Activated CD8-positive, alpha-beta memory T cell treated with anti-CD3 and anti-CD28 coated beads, Interleukin-2, amount 10 ng/mL, durations not matched to agents 7 days and 5 days (primary cell): Measurements from ENCODE around the gene MACROH2A1. TPM values are rescaled to one million over a fixed set of nuclear protein-coding genes. Genes with fewer than 3 reads are reported as not detected.
"Not testable (repeated sequence)": the region's sequence is repeated elsewhere in the genome, so short reads cannot be mapped to it uniquely, and the experiment has no call there.

Experiments used
- ATAC-seq: fragments of 150-1000 bp; cut with Tn5 transposase; one replicate; pipeline ENCODE4 v1.10.0; 2021; ENCODE audit warnings: moderate library complexity
- CTCF ChIA-PET: fragments of 350-600 bp; sonication (Branson Sonifier 250); formaldehyde crosslinking; loops from one replicate; lab custom pipeline; 2021; ENCODE audit warnings: antibody characterized with exemption; lab: Charles Lee
- DNase-seq: peaks from one replicate; pipeline ENCODE4 v3.0.0-alpha.2; 2020
- H3K27ac Mint-ChIP-seq: one replicate; pipeline ENCODE4 v1.8.0; 2021; ENCODE audit warnings: mild to moderate bottlenecking, mixed read lengths
- H3K27me3 Mint-ChIP-seq: one replicate; pipeline ENCODE4 v1.8.0; 2021; ENCODE audit warnings: mixed read lengths
- H3K36me3 Mint-ChIP-seq: one replicate; pipeline ENCODE4 v1.8.0; 2021; ENCODE audit warnings: mild to moderate bottlenecking, mixed read lengths
- H3K4me1 Mint-ChIP-seq: one replicate; pipeline ENCODE4 v1.8.0; 2021; ENCODE audit warnings: mixed read lengths
- H3K4me3 Mint-ChIP-seq: one replicate; pipeline ENCODE4 v1.8.0; 2021; ENCODE audit warnings: mild to moderate bottlenecking, moderate library complexity, mixed read lengths
- H3K9me3 Mint-ChIP-seq: one replicate; pipeline ENCODE4 v1.8.0; 2022; ENCODE audit warnings: low read depth, mixed read lengths
- total RNA-seq, 2 experiments: library from RNA; stranded (reverse); gene quantifications; one replicate each; pipeline ENCODE4 v1.2.3, GENCODE V29; 2021

Gene MACROH2A1
- total RNA-seq, 2 experiments from 2014 or later = 281 to 327 TPM

DNA sequence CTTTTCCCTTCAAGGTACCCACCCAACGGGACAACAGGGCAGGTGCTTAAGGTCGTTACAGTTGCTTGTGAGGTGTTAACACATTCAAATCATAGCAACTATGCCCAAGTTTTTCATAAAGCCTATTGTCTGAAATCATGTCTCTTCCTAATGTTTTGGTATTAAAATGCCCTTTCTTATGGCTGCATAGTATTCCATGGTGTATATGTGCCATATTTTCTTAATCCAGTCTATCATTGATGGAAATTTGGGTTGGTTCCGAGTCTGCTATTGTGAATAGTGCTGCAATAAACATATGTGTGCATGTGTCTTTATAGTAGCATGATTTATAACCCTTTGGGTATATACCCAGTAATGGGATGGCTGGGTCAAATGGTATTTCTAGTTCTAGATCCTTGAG is 35.7 kb downstream of the MACROH2A1 start:
- ATAC-seq, DNase-seq, H3K27me3 Mint-ChIP-seq, H3K4me3 Mint-ChIP-seq, H3K27ac Mint-ChIP-seq, CTCF ChIA-PET, H3K9me3 Mint-ChIP-seq: not testable (repeated sequence)
- H3K4me1 Mint-ChIP-seq = peaks cover 23% of the 10 kb centered on the region
- peaks cover 41% of the 10 kb centered on the region for H3K36me3 Mint-ChIP-seq

DNA sequence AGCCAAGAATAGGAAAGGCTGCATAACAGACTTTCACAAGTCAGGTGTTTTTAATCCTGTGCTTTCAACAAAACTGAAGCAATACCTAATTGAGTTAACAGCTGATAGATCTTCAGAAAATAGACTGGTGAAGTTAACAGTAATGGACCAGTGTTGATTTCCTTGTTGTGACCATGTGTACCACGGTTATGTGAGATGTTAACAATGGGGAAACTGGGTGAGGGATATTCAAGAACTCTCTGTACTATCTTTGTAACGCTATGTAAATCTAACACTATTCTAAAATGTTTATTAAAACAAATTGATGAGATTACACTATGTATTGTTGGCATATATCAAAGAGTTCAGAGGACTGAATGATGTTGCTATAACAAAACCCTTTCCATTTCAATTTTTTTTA is 36.9 kb downstream of the MACROH2A1 start:
- no peaks in the 10 kb centered on the region for H3K27me3 Mint-ChIP-seq
- no peak overlapping the region for H3K4me3 Mint-ChIP-seq
- peaks cover 23% of the 10 kb centered on the region for H3K4me1 Mint-ChIP-seq
- no peak for DNase-seq
- no peaks in the 10 kb centered on the region for H3K9me3 Mint-ChIP-seq
- CTCF ChIA-PET = no interaction called here
- H3K36me3 Mint-ChIP-seq = peaks cover 34% of the 10 kb centered on the region
- no peak for ATAC-seq
- no peak overlapping the region for H3K27ac Mint-ChIP-seq

DNA sequence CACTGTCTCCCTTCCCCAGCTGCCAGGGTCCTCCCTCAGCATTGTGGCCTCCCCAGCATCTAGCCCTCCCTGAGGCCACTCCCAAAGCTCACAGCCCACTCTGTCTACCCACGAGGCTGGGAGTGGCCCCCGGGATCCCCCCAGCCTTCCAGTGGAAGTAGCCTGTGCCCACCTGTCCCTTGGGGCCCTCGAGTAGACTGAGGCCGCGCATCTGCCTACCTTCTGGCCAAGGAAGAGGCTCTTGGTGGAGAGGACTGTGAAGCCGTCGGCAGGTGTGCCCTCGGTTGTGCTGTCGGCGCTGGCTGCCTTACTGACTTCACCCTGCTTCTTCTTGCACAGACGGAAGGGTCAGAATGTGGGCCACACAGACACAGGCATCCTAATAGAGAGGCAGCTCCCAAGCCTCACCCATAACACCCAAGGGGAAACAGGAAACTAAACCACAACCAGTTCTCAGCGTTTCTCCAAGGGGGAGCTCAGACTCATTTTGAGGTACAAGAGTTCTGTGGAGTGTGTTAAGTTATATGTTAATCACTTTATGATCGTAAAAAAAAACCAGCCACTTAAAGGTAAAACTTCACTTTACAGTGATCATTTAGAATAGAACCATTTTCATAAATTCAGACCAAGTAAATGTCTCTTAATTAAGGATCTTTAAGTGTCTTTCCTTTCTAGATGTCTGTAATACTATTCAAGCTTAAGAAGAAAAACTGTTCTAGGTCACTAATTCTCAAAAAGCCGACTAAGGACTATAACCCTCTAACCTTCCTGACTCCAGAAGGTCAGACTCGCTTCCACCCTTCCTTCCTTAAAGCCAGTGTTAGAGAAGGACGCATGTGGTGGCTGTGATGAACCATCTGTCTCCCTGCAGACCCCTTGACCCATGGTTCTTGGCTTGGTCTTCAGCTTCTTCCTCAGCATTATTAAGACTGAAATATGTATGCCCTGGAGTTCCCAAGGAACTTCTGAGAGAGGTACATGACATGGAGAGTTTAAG is 38.5 kb downstream of the MACROH2A1 start:
- Mint-ChIP-seq H3K4me1 (peaks cover 23% of the 10 kb centered on the region), H3K36me3 (peaks cover 29% of the 10 kb centered on the region), H3K4me3 (no peak overlapping the region), H3K27me3 (no peaks in the 10 kb centered on the region), H3K9me3 (no peaks in the 10 kb centered on the region), H3K27ac (peak overlapping the region; percentile 56)
- no peak for DNase-seq
- ATAC-seq = no peak
- CTCF ChIA-PET = interaction anchor here (1.3 to 1.6 kb wide), 3 partner anchors 31 to 199 kb away, joined by 3 to 4 read pairs (median 3); no protein-coding TSS in a partner anchor

DNA sequence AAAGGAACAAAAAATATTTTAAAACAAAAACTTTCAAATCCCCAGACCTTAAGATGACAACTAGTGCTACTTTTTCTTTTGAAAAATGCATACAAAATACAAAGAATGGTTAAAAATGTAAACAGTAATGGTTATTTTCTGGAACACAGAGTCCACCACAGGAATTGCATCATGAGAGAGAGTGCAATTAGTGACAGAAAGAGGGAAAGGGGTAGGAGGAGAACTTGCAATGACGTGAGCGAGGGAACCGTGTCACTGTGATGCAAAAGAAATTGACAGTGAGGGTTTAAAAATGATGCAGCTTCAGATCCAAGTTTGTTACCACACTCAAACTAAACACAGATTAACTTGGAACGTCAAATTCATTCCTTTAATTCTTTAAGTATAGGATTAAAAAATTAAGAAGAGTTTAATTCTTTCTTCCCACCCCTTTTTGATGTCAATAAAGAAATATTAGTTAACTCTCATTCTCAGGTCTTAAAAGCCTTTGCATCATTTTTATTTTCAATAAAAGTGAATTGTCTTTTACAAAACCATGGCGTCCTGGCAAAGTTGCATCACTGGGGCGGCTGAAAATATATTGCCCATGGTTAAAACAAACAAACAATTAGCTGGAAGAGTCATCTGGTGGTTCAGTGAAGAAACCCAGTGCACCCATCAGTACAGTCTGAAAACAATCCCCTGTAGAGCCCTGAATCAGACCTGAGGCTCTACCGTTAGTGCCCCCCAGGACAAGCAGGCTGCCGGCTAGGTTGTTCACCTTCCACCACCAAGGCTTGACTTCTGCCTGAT is 39.5 kb downstream of the MACROH2A1 start:
- H3K36me3 Mint-ChIP-seq = peaks cover 29% of the 10 kb centered on the region

DNA sequence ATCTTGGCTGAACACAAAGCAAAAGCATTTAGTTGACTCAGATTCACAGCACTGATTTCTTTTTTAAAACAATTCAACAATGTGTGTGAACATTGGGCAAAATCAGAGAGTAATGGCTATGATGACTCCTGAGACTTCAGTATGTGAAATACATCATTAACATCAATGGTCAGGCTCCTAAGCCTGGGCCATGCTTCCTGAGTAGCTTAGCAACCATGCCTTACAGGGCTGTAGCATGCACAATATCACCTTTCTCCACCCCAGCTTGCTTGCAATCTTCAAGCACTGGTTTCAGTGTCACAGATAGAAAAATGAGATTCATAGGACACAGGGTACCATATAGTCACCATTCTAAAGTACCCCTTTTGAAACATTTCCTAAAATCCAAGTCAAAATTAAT is 41.3 kb downstream of the MACROH2A1 start:
- Mint-ChIP-seq H3K36me3 (peaks cover 26% of the 10 kb centered on the region), H3K9me3 (no peaks in the 10 kb centered on the region), H3K4me1 (peaks cover 20% of the 10 kb centered on the region), H3K27me3 (no peaks in the 10 kb centered on the region), H3K4me3 (no peak overlapping the region), H3K27ac (no peak overlapping the region)
- no peak for ATAC-seq
- CTCF ChIA-PET = no interaction called here
- peak; percentile 31 for DNase-seq

More for the DNA sequence above, 39.5 kb downstream of the MACROH2A1 start:
- Mint-ChIP-seq H3K4me3 (no peak overlapping the region), H3K27me3 (no peaks in the 10 kb centered on the region), H3K27ac (peak overlapping the region; percentile 56), H3K4me1 (peaks cover 23% of the 10 kb centered on the region), H3K9me3 (no peaks in the 10 kb centered on the region)
- CTCF ChIA-PET = interaction anchor here (1.6 kb wide), 1 partner anchor 200 kb away, joined by 3 read pairs; no protein-coding TSS in a partner anchor
- ATAC-seq = no peak
- no peak for DNase-seq

DNA sequence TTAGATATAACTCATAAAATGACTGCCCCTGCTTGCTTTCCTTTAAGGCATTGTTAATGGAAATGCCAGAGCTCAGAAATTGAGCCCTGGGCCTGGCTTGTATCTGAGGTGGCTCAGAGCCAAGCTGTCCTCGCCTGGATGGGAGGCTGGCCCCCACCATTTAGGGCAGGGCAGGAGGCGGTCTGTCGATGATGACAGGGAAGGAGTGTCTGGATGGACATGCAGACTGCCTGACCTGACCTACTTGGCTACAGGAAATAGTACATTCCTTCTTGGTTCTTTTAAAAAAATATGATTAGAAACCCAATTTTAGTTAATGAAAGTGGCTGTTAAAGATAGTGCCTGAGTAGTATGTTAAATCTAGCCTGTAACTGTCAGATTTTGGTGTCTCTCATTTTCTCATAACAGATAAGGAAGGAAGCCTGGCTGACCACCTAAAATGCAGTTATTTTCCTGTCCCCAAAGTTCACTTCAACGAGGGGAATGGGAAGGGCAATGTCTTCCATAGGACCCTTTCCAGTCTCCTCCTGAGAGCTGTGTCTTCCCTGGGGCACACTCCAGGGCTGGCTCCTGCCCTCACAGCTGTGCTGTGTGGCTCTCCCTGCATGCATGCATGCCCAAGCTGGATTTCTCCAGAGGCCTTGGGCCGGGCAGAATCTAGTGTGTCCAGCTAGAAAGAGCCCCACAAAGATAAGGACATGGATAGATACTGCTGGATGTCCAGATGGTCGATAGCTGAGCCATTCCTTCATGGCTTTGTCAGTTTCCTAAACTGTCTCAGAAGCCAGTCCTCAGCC is 42.3 kb downstream of the MACROH2A1 start:
- Mint-ChIP-seq H3K4me3 (no peak overlapping the region), H3K9me3 (no peaks in the 10 kb centered on the region), H3K27me3 (no peaks in the 10 kb centered on the region), H3K36me3 (peaks cover 28% of the 10 kb centered on the region), H3K4me1 (peaks cover 17% of the 10 kb centered on the region), H3K27ac (no peak overlapping the region)
- CTCF ChIA-PET = interaction anchor here (1.0 kb wide), 1 partner anchor 10 kb away, joined by 3 read pairs; no protein-coding TSS in a partner anchor
- ATAC-seq = no peak
- peak; percentile 29 for DNase-seq

DNA sequence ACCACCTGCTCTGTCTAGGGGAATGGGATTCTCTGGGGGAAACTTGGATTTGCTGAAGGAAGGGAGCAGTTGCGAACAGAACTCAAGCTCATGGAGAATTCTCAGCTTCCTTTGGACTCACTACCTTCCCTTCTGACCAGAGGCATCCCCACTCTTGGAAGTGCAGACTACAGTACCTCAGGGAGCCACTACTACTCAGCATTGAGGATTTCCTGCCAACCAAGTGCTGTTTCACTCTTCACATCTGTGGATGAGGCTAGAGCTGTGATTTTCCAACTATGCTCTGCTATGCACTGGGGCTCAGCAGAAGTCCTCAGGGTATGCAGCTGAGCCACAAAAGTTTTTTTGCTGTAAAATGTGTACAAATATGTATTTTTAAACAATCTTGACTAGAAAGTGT is 43.9 kb downstream of the MACROH2A1 start:
- Mint-ChIP-seq H3K27ac (no peak overlapping the region), H3K4me1 (peaks cover 2% of the 10 kb centered on the region), H3K4me3 (no peak overlapping the region), H3K27me3 (no peaks in the 10 kb centered on the region), H3K9me3 (no peaks in the 10 kb centered on the region), H3K36me3 (peaks cover 31% of the 10 kb centered on the region)
- CTCF ChIA-PET = interaction anchor here (0.7 to 0.8 kb wide), 2 partner anchors 23 to 165 kb away, joined by 3 read pairs; no protein-coding TSS in a partner anchor
- DNase-seq (no peak), ATAC-seq (no peak)

DNA sequence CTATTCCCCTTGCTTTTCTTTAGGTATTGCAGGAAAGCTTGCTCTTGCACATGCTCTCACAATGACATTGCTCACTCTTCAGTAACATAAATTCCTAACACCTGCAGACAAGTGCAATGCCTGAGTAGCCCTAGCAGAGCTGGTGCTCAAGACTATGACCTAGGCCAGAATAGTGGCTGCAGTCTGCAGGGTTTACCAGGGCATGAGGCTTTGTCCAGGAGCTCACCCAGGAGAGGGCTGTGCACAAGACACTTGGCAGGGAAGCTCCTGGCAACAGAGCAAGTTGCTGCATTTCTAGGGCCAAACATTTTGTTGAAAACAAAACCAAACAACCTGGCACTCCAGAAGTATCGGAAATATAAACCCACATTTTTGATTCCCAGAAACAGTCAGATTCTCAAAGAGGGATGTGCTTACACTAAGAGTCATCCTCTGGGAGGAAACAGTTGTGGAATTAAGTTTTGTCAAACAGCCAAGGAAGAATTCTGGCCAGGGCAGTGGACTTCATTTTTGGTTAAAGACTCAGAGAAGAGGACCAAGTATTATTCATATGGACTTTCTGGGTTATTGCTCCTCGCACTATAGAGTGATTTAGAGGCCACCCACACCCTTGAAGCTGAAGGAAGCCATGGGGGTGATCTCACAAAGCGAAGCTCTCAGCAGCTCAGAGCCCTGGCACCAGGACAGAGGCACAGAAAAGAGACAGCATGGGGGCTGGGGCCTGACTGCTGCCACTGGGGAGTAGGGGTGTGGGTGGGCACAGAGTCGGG is 44.9 kb downstream of the MACROH2A1 start:
- Mint-ChIP-seq H3K27me3 (no peaks in the 10 kb centered on the region), H3K4me1 (peaks cover 2% of the 10 kb centered on the region), H3K36me3 (peaks cover 32% of the 10 kb centered on the region), H3K9me3 (no peaks in the 10 kb centered on the region), H3K4me3 (no peak overlapping the region), H3K27ac (no peak overlapping the region)
- ATAC-seq (no peak), DNase-seq (no peak)
- CTCF ChIA-PET = no interaction called here

DNA sequence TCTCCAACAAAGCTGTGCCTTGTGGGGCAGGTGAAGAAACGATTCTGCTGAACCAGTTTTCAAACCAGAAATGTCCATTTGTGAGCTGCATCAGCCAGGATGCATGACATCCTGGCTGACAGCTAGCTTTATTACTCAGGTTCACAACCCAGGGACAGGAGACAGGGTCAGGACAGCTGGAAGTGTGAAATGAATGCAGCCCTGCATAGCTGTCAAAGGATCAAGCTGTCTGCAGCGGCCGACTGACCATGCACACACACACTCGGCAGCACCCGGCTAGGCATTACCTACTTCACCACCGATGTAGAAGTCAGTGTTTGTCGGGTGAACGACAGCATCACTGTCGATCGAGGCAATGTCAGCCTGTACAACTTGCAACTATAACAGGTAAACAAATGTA is 48.5 kb downstream of the MACROH2A1 start:
- no peaks in the 10 kb centered on the region for H3K9me3 Mint-ChIP-seq
- H3K36me3 Mint-ChIP-seq = peaks cover 27% of the 10 kb centered on the region
- H3K27ac Mint-ChIP-seq = no peak overlapping the region
- no peak for ATAC-seq
- no peaks in the 10 kb centered on the region for H3K27me3 Mint-ChIP-seq
- no peak for DNase-seq
- H3K4me3 Mint-ChIP-seq = no peak overlapping the region
- H3K4me1 Mint-ChIP-seq = no peaks in the 10 kb centered on the region
- CTCF ChIA-PET = no interaction called here

DNA sequence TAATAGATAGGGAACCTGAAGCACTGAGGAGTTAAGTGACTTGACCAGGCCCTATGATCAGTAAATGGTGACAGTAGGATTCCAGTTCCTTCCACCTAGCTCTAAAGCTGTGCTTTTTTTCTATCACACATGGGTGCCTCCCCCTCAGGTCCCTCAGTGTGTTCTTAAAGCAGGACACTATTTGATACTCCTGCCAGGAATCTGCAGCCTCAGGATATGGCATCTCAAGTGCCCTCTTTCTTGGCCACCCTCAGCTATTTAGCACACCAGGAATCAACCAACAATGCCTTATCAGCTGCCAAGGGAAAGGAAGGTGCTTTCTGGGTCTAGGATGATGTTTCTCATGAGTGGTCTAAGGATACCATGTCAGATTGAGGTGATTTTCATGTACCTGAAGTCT is 49.1 kb downstream of the MACROH2A1 start:
- no peaks in the 10 kb centered on the region for H3K27me3 Mint-ChIP-seq
- H3K27ac Mint-ChIP-seq = no peak overlapping the region
- H3K4me3 Mint-ChIP-seq = no peak overlapping the region
- CTCF ChIA-PET = no interaction called here
- H3K4me1 Mint-ChIP-seq = no peaks in the 10 kb centered on the region
- H3K36me3 Mint-ChIP-seq = peaks cover 26% of the 10 kb centered on the region
- H3K9me3 Mint-ChIP-seq = no peaks in the 10 kb centered on the region
- no peak for DNase-seq
- ATAC-seq = no peak

DNA sequence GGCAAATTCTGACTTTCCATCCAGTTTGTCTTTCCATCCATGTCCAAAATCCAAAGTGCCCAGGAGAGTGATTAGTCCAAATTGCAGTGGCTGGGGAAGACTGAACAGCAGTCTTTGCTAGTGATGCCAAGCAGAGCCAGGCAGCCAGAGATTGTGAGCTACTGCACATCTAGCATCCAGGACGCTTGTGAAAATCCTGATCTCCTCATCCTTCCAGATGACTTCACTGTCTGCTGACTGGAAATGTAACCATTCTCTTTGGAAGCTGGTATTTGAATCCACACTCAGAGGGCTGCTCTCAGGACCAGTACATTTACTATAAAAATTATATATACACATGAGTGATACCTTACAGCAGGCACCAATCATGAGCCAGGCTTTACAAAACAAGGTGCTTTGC is 49.6 kb downstream of the MACROH2A1 start:
- Mint-ChIP-seq H3K27ac (no peak overlapping the region), H3K27me3 (no peaks in the 10 kb centered on the region), H3K4me3 (no peak overlapping the region), H3K9me3 (no peaks in the 10 kb centered on the region), H3K4me1 (no peaks in the 10 kb centered on the region), H3K36me3 (peaks cover 25% of the 10 kb centered on the region)
- DNase-seq = no peak
- no peak for ATAC-seq
- CTCF ChIA-PET = no interaction called here

DNA sequence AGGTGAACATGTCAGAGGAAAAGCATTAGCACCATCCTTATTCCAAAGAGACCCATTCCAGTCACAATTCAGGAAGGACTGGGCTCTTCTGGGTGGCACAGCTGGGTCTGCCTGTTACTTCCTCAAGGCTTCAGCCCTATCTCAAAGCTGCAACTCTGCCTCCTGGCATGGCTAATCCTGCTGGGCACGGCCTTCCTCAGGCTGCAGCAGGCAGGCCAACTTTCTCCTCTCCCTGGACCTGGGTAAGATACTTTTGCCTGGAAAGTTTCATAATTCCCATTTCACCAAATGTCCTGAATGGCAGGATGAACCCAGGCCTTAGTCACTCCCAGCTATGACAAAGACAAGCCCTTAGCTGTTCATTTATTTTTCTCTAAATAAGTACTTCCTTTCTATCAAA is 50.1 kb downstream of the MACROH2A1 start:
- CTCF ChIA-PET = no interaction called here
- Mint-ChIP-seq H3K4me3 (no peak overlapping the region), H3K36me3 (peaks cover 24% of the 10 kb centered on the region), H3K27ac (no peak overlapping the region), H3K27me3 (no peaks in the 10 kb centered on the region), H3K4me1 (no peaks in the 10 kb centered on the region), H3K9me3 (no peaks in the 10 kb centered on the region)
- ATAC-seq = no peak
- DNase-seq = no peak
